Neuronal stem cell (in vitro differentiated cells): ENCODE results near the gene AP5S1.

ENCODE experiments used
- DNase-seq: peaks from one replicate; pipeline ENCODE4 v3.0.0-alpha.2; 2013; ENCODE audit warnings: low spot score
- H2AFZ ChIP-seq: one replicate; pipeline ENCODE4 v1.6.1; 2013; ENCODE audit warnings: mild to moderate bottlenecking, low read length, inconsistent platforms
- H2AK5ac ChIP-seq: 2 replicates; pipeline ENCODE4 v1.6.1; 2013; ENCODE audit warnings: low read depth, mild to moderate bottlenecking, inconsistent platforms, low read length, moderate library complexity, mixed read lengths
- H2BK120ac ChIP-seq: 2 replicates; pipeline ENCODE4 v1.6.1; 2013; ENCODE audit warnings: low read depth, mild to moderate bottlenecking, inconsistent platforms, low read length, moderate library complexity, mixed read lengths
- H2BK12ac ChIP-seq: one replicate; pipeline ENCODE4 v1.6.1; 2013; ENCODE audit warnings: low read length, inconsistent platforms
- H2BK15ac ChIP-seq: 2 replicates; pipeline ENCODE4 v1.6.1; 2013; ENCODE audit warnings: mild to moderate bottlenecking, low read length, inconsistent platforms, mixed read lengths
- H2BK5ac ChIP-seq: one replicate; pipeline ENCODE4 v1.6.1; 2013; ENCODE audit warnings: inconsistent platforms, mild to moderate bottlenecking, low read length, moderate library complexity
- H3K14ac ChIP-seq: one replicate; pipeline ENCODE4 v1.6.1; 2013; ENCODE audit warnings: low read length, inconsistent platforms
- H3K18ac ChIP-seq: 2 replicates; pipeline ENCODE4 v1.6.1; 2013; ENCODE audit warnings: low read length, inconsistent platforms
- H3K23ac ChIP-seq: 2 replicates; pipeline ENCODE4 v1.6.1; 2013; ENCODE audit warnings: low read depth, mild to moderate bottlenecking, mixed read lengths, low read length, inconsistent platforms; ENCODE audit not compliant: poor library complexity
- H3K27ac ChIP-seq: replicated peaks from 3 replicates; pipeline ENCODE4 v1.5.1; 2013; ENCODE audit warnings: low read length, inconsistent platforms
- H3K27me3 ChIP-seq, 3 experiments: 2 replicates each; pipeline ENCODE4 v1.6.1; 2013; ENCODE audit warnings: low read length in 3 of 3, mild to moderate bottlenecking in 2 of 3, inconsistent platforms in 1 of 3, low read depth in 1 of 3, mixed read lengths in 1 of 3, moderate library complexity in 1 of 3; ENCODE audit not compliant: control insufficient read depth in 3 of 3, insufficient read depth in 3 of 3
- H3K36me3 ChIP-seq, 2 donors: replicated peaks in 1 of 2; 2 replicates each; pipeline ENCODE4 v1.6.1; 2013; ENCODE audit warnings: low read length in 2 of 2; ENCODE audit not compliant: control insufficient read depth in 2 of 2, insufficient read depth in 2 of 2
- H3K4ac ChIP-seq: 2 replicates; pipeline ENCODE4 v1.6.1; 2013; ENCODE audit warnings: inconsistent platforms, mild to moderate bottlenecking, low read length, moderate library complexity
- H3K4me1 ChIP-seq, 2 donors: 1 replicate in 1 of 2; 2 replicates in 1 of 2; pipeline ENCODE4 v1.6.1; 2013; ENCODE audit warnings: low read length in 2 of 2, low read depth in 1 of 2; ENCODE audit not compliant: control insufficient read depth in 2 of 2, insufficient read depth in 1 of 2
- H3K4me2 ChIP-seq: one replicate; pipeline ENCODE4 v1.6.1; 2013; ENCODE audit warnings: mild to moderate bottlenecking, low read length, inconsistent platforms; ENCODE audit not compliant: insufficient read depth, poor library complexity, severe bottlenecking
- H3K4me3 ChIP-seq, 2 donors: 2 replicates each; pipeline ENCODE4 v1.5.1; 2013; ENCODE audit warnings: low read length in 2 of 2, mild to moderate bottlenecking in 2 of 2, inconsistent platforms in 1 of 2, moderate library complexity in 1 of 2
- H3K79me1 ChIP-seq: one replicate; pipeline ENCODE4 v1.6.1; 2013; ENCODE audit warnings: low read depth, mild to moderate bottlenecking, inconsistent platforms, low read length, moderate library complexity
- H3K9ac ChIP-seq: one replicate; pipeline ENCODE4 v1.6.1; 2013; ENCODE audit warnings: mild to moderate bottlenecking, low read depth, low read length, inconsistent platforms; ENCODE audit not compliant: poor library complexity
- H3K9me3 ChIP-seq, 2 donors: replicated peaks in 1 of 2; 2 replicates each; pipeline versions ENCODE3 to v1.6.1; 2013; ENCODE audit warnings: low read length in 2 of 2, mild to moderate bottlenecking in 2 of 2, inconsistent platforms in 1 of 2, low read depth in 1 of 2, mixed read lengths in 1 of 2, moderate library complexity in 1 of 2; ENCODE audit not compliant: control insufficient read depth in 2 of 2, insufficient read depth in 1 of 2
- H4K8ac ChIP-seq: one replicate; pipeline ENCODE4 v1.6.1; 2013; ENCODE audit warnings: low read depth, mild to moderate bottlenecking, inconsistent platforms, low read length, moderate library complexity
- H4K91ac ChIP-seq: one replicate; pipeline ENCODE4 v1.6.1; 2013; ENCODE audit warnings: low read length, low read depth, mild to moderate bottlenecking, inconsistent platforms; ENCODE audit not compliant: poor library complexity
- WGBS, 2 donors: extraction: QIAGEN DNeasy Blood & Tissue Kit; methylation state at CpG; one replicate each; pipeline ENCODE4 v1.1.7; 2013; ENCODE audit warnings: missing lambda C conversion rate in 2 of 2, mixed read lengths in 1 of 2; ENCODE audit not compliant: insufficient read length in 2 of 2, insufficient replicate concordance in 1 of 2; ENCODE audit errors: extremely low coverage in 2 of 2; 5-methylcytosine and 5-hydroxymethylcytosine counted together

AP5S1 gene

GRCh38 chr20:3796477-3797225, 23.7 kb upstream of the AP5S1 start:
- Histone ChIP-seq H2BK15ac (peak overlapping the region; percentile 92), H3K27ac (no peak overlapping the region), H2AK5ac (peak overlapping the region; percentile 99), H3K79me1 (peaks cover 8% of the 10 kb centered on the region), H4K8ac (no peak overlapping the region), H4K91ac (peak overlapping the region; percentile 43), H2BK120ac (peak overlapping the region; percentile 72), H3K4ac (no peak overlapping the region), H3K9ac (peak overlapping the region; percentile 83), H3K4me1 (peaks cover 29 to 39% of the 10 kb centered on the region in 2 donors), H3K36me3 (peaks cover under 1 to 14% of the 10 kb centered on the region in 2 donors), H3K4me3 (peak overlapping the region; percentile 58 to 83), H3K23ac (no peak overlapping the region), H2BK12ac (no peak overlapping the region), H3K14ac (peak overlapping the region; percentile 89), H2BK5ac (peak overlapping the region; percentile 78), H3K27me3 (peaks cover 0 to 7% (median 0%) of the 10 kb centered on the region in 3 experiments), H3K18ac (peak overlapping the region; percentile 92), H3K4me2 (peak overlapping the region; percentile 91), H2AFZ (peak overlapping the region; percentile 95), H3K9me3 (no peaks in the 10 kb centered on the region)
- DNase-seq = no peak
- WGBS, 2 donors = no CpG with 5 or more reads among the region's 33 CpGs

- H3K4ac ChIP-seq = no peak overlapping the region
- peaks cover 29 to 39% of the 10 kb centered on the region in 2 donors for H3K4me1 ChIP-seq
- no peak overlapping the region for H4K91ac ChIP-seq
- peak overlapping the region; percentile 94 for H2BK120ac ChIP-seq
- H2BK12ac ChIP-seq = no peak overlapping the region
- H3K79me1 ChIP-seq = peaks cover 8% of the 10 kb centered on the region
- H2AK5ac ChIP-seq = peak overlapping the region; percentile 99
- H2BK5ac ChIP-seq = peak overlapping the region; percentile 78
- no peak overlapping the region for H3K27ac ChIP-seq
- H3K9me3 ChIP-seq = no peaks in the 10 kb centered on the region
- peak overlapping the region; percentile 31 for H3K4me2 ChIP-seq
- no peak overlapping the region for H3K14ac ChIP-seq
- H2BK15ac ChIP-seq = peak overlapping the region; percentile 92
- peak overlapping the region; percentile 95 for H2AFZ ChIP-seq
- WGBS, 2 donors = no CpG with 5 or more reads among the region's 5 CpGs
- no peak overlapping the region for H3K23ac ChIP-seq
- DNase-seq = no peak
- H4K8ac ChIP-seq = no peak overlapping the region
- H3K9ac ChIP-seq = peak overlapping the region; percentile 30
- H3K18ac ChIP-seq = peak overlapping the region; percentile 57
- peaks cover 5 to 20% of the 10 kb centered on the region in 2 donors for H3K36me3 ChIP-seq
- H3K27me3 ChIP-seq = peaks cover 0 to 7% (median 0%) of the 10 kb centered on the region in 3 experiments
- H3K4me3 ChIP-seq = peak overlapping the region in 1 of 2 donors; percentile 58
Observed at GRCh38 chr20:3797226-3797545, 23.2 kb upstream of the AP5S1 start.

DNA sequence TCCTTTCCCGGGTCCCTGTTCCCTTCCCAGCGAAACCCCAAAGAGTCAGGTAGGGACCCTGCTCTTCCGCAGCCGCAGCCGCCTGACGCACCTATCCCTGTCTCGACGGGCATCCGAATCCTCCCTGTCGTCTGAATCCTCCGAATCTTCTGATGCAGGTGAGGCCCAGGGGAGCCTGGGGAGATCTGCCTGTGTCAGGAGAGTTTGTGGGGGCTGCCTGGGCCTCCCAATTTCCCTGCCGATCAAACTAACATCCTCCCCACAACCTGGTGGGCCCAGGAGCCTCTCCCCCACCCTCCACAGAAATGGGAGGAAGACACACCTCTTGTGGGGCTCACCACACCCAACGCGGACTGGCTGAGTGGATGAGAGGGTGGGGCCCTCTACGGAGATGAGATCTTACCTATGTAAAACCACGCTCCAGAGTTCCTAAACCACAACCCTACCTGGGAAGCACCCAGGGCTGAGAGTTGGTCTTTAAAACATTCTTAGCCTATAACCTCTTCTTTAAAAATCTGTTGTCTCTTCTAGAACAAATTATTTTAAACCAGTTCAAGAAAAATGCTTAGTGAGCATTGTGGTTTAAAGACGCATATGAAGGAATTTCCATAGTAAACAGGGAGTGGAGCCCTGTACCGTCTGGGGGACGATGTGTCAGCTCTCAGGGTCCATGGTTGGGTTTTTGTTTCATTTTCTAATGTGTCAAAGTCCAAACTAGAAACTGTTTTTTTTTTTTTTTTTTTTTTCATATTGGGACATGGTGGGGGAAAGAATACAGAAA, 22.6 kb upstream of the AP5S1 start:
- Histone ChIP-seq H3K18ac (peak overlapping the region; percentile 83), H3K27me3 (peaks cover 0 to 7% (median 0%) of the 10 kb centered on the region in 3 experiments), H3K4ac (peak overlapping the region; percentile 66), H4K8ac (no peak overlapping the region), H2AK5ac (peak overlapping the region; percentile 99), H3K36me3 (peaks cover 8 to 25% of the 10 kb centered on the region in 2 donors), H2AFZ (no peak overlapping the region), H2BK15ac (peak overlapping the region; percentile 92), H3K79me1 (peaks cover 8% of the 10 kb centered on the region), H3K4me2 (no peak overlapping the region), H3K9ac (no peak overlapping the region), H2BK5ac (peak overlapping the region; percentile 78), H3K9me3 (no peaks in the 10 kb centered on the region), H4K91ac (no peak overlapping the region), H2BK12ac (no peak overlapping the region), H3K14ac (peak overlapping the region; percentile 89), H3K4me3 (peak overlapping the region in 1 of 2 donors; percentile 58), H3K23ac (no peak overlapping the region), H2BK120ac (peak overlapping the region; percentile 94), H3K4me1 (peaks cover 29 to 39% of the 10 kb centered on the region in 2 donors), H3K27ac (no peak overlapping the region)
- DNase-seq = no peak
- WGBS, 2 donors = no CpG with 5 or more reads among the region's 19 CpGs

DNA sequence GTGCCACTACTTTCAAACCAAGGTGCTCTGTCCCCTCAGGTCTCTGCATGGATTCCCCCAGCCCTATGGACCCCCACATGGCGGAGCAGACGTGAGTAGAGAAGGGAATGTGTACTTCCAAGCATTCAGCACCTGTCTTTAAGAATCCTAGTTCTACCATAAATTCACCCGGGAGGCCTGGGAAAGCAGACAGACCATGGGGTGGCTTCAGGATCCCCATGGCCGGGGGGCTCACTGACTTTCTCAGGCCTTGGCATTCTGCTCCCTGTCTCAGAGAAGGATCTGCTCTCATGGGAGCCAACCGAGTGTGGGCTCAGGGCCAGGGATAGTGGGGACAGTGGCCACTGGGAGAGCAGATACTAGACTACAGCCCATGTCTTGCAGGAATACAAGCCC, 22.0 kb upstream of the AP5S1 start:
- H3K79me1 ChIP-seq = peaks cover 8% of the 10 kb centered on the region
- no peak overlapping the region for H4K91ac ChIP-seq
- DNase-seq = no peak
- no peak overlapping the region for H3K23ac ChIP-seq
- H3K9ac ChIP-seq = no peak overlapping the region
- peaks cover 14 to 31% of the 10 kb centered on the region in 2 donors for H3K36me3 ChIP-seq
- no peak overlapping the region for H3K4me3 ChIP-seq
- H2BK12ac ChIP-seq = no peak overlapping the region
- H2BK5ac ChIP-seq = no peak overlapping the region
- H3K9me3 ChIP-seq = no peaks in the 10 kb centered on the region
- no peak overlapping the region for H3K14ac ChIP-seq
- H3K4me1 ChIP-seq = peaks cover 29 to 39% of the 10 kb centered on the region in 2 donors
- H3K27me3 ChIP-seq = peaks cover 0 to 7% (median 0%) of the 10 kb centered on the region in 3 experiments
- no peak overlapping the region for H3K4me2 ChIP-seq
- H2BK120ac ChIP-seq = no peak overlapping the region
- no peak overlapping the region for H3K4ac ChIP-seq
- no CpG with 5 or more reads among the region's 5 CpGs for WGBS, 2 donors
- H3K27ac ChIP-seq = no peak overlapping the region
- no peak overlapping the region for H4K8ac ChIP-seq
- peak overlapping the region; percentile 55 for H2BK15ac ChIP-seq
- H2AFZ ChIP-seq = no peak overlapping the region
- peak overlapping the region; percentile 13 for H2AK5ac ChIP-seq
- H3K18ac ChIP-seq = peak overlapping the region; percentile 27
